ENCODE measurements around the gene TMEM185B. TPM values are rescaled to one million over a fixed set of nuclear protein-coding genes. Genes with fewer than 3 reads are reported as not detected.

TMEM185B gene
- total RNA-seq (2022): 67.3 and 69.9 TPM in 2 replicates
- Bru-seq, nascent RNA: percentile 96 among the genes with signal in this experiment
- percentile 99 among the genes with signal in this experiment for BruChase-seq, experiment 1, labeled RNA remaining after a 2-hour chase
- percentile 99 among the genes with signal in this experiment for BruChase-seq, experiment 2, labeled RNA remaining after a 6-hour chase
- long read RNA-seq, transcript TMEM185B-201 (1 exons, 2,131 nt): major isoform, 80 of 81 reads
- long read RNA-seq, partial matches to known transcripts: 0 of 81 reads
- long read RNA-seq, other reads (novel, unspliced or antisense): 1 of 81 reads

- no TSS peak for BruUV-seq (replicated peaks)
- Mint-ChIP-seq H3K9me3 (ENCODE audit: unreplicated experiment) (no peaks in the 10 kb centered on the region), H3K4me3 (ENCODE audit: unreplicated experiment) (peak within 1 kb of the TSS; percentile 97), H3K4me1 (ENCODE audit: low read depth, unreplicated experiment) (peaks cover 17% of the 10 kb centered on the region), H3K36me3 (ENCODE audit: insufficient read depth, unreplicated experiment) (peaks cover 34% of the 10 kb centered on the region), H3K27me3 (ENCODE audit: insufficient read depth, unreplicated experiment) (no peaks in the 10 kb centered on the region), H3K27ac (ENCODE audit: unreplicated experiment) (peak within 1 kb of the TSS; percentile 96)
- Histone ChIP-seq H3K27me3 (replicated peaks; ENCODE audit: control insufficient read depth, insufficient read depth, low read length) (no peaks in the 10 kb centered on the region), H3K4me1 (peaks cover 23% of the 10 kb centered on the region), H3K4me3 (ENCODE audit: low read depth, low read length) (peak within 1 kb of the TSS; percentile 76), H3K9me3 (no peaks in the 10 kb centered on the region), H3K36me3 (ENCODE audit: control insufficient read depth, insufficient read depth, low read length) (peaks cover 1% of the 10 kb centered on the region; the same call in 1 of the 2 replicates)
- intact Hi-C loops (cut with micrococcal nuclease; ENCODE audit: unreplicated experiment): loop anchor here (1.0 to 10.0 kb wide), 6 partner anchors 15 to 1308 kb away; partner anchors contain the start of genes RALB and RNU4ATAC
- peak; percentile 96 to 98 for DNase-seq
- TF ChIP-seq CTCF (IDR thresholded peaks at IDR 0.05; ENCODE audit: insufficient read depth in 1 of 2, low read depth in 1 of 2, low read length in 1 of 2, severe bottlenecking in 1 of 2, unreplicated experiment in 1 of 2): peak; percentile 54 to 77
- ChIA-PET POLR2A (interaction anchor here (0.6 to 1.6 kb wide), 12 partner anchors 8 to 464 kb away, joined by 3 to 46 read pairs (median 6); partner anchors contain the start of genes EPB41L5, PTPN4 and RALB), CTCF (interaction anchor here (0.5 to 1.5 kb wide), 11 partner anchors 21 to 459 kb away, joined by 3 to 19 read pairs (median 3); partner anchors contain the start of gene RALB)
These were observed at the start of gene TMEM185B for GRCh38 chr2:120223034-120223912. Gene TMEM185B, minus strand, starts transcription at chr2:120223400. Its CDS starts 424 bp downstream, at chr2:120222976.

- Mint-ChIP-seq H3K27ac (ENCODE audit: unreplicated experiment) (no peak overlapping the region), H3K36me3 (ENCODE audit: insufficient read depth, unreplicated experiment) (peaks cover 20% of the 10 kb centered on the region), H3K27me3 (ENCODE audit: insufficient read depth, unreplicated experiment) (no peaks in the 10 kb centered on the region), H3K4me3 (ENCODE audit: unreplicated experiment) (peak overlapping the region; percentile 8), H3K9me3 (ENCODE audit: unreplicated experiment) (peaks cover 12% of the 10 kb centered on the region), H3K4me1 (ENCODE audit: low read depth, unreplicated experiment) (peaks cover 26% of the 10 kb centered on the region)
- Histone ChIP-seq H3K36me3 (ENCODE audit: control insufficient read depth, insufficient read depth, low read length) (no peaks in the 10 kb centered on the region; the same call in 1 of the 2 replicates), H3K9me3 (0 out of 2 replicates have a peak, but pooled peaks cover 3% of the 10 kb centered on the region), H3K4me1 (peaks cover 33% of the 10 kb centered on the region), H3K4me3 (ENCODE audit: low read depth, low read length) (no peak overlapping the region), H3K27me3 (replicated peaks; ENCODE audit: control insufficient read depth, insufficient read depth, low read length) (no peaks in the 10 kb centered on the region)
- no TSS peak for BruUV-seq (replicated peaks)
- no peak for TF ChIP-seq CTCF (IDR thresholded peaks at IDR 0.05; ENCODE audit: insufficient read depth in 1 of 2, low read depth in 1 of 2, low read length in 1 of 2, severe bottlenecking in 1 of 2, unreplicated experiment in 1 of 2)
- ChIA-PET CTCF (no interaction called here), POLR2A (interaction anchor here (0.6 kb wide), 1 partner anchor 507 kb away, joined by 3 read pairs; no protein-coding TSS in a partner anchor)
- DNase-seq: no peak
- intact Hi-C loops (cut with micrococcal nuclease; ENCODE audit: unreplicated experiment): loop anchor here (2.0 kb wide), 1 partner anchor 19 kb away; the partner anchor contains the start of gene RALB
These were observed 48.6 kb upstream of the TMEM185B start for GRCh38 chr2:120271711-120272379.

Data from Caco-2 (cell line).